Ascending aorta (tissue), 2 donors: ENCODE results near the gene EEF1AKMT1. TPM values are rescaled to one million over a fixed set of nuclear protein-coding genes. Genes with fewer than 3 reads are reported as not detected.

ENCODE experiments used
- DNase-seq, 2 donors: peaks; one replicate each; pipeline ENCODE4 v3.0.0-alpha.2; 2019; ENCODE audit warnings: low spot score in 2 of 2
- H3K27ac ChIP-seq, 2 donors: fragments of 200-600 bp; sonication (generic); one replicate each; pipeline ENCODE4 v1.5.1; 2016 to 2017; ENCODE audit warnings: mild to moderate bottlenecking in 1 of 2
- H3K27me3 ChIP-seq: fragments of 200-600 bp; sonication (generic); one replicate; pipeline ENCODE4 v1.5.1; 2017
- H3K36me3 ChIP-seq, 2 donors: fragments of 200-600 bp; sonication (generic); one replicate each; pipeline ENCODE4 v1.5.1; 2016
- H3K4me1 ChIP-seq, 2 donors: fragments of 200-600 bp; sonication (generic); one replicate each; pipeline ENCODE4 v1.5.1; 2016 to 2017; ENCODE audit warnings: mild to moderate bottlenecking in 1 of 2
- H3K4me3 ChIP-seq, 2 donors: fragments of 200-600 bp; sonication (generic); one replicate each; pipeline ENCODE4 v1.5.1; 2016 to 2017; ENCODE audit warnings: mild to moderate bottlenecking in 1 of 2
- H3K9me3 ChIP-seq, 2 donors: fragments of 200-600 bp; sonication (generic); one replicate each; pipeline ENCODE4 v1.5.1; 2016
- CTCF ChIP-seq, 3 experiments: fragments of 200-600 bp in 2 of 3; fragments of 450-650 bp in 1 of 3; sonication (generic) in 2 of 3; IDR thresholded peaks; one replicate each; pipeline ENCODE4 v1.5.1; 2016 to 2019; ENCODE audit warnings: antibody characterized with exemption in 3 of 3, mild to moderate bottlenecking in 1 of 3, moderate library complexity in 1 of 3
- intact Hi-C: fragments of 100-400 bp; cut with DNase I; formaldehyde crosslinking; loops from one replicate; pipeline ENCODE4 v1.15.1; 2023
- total RNA-seq: library from RNA; depleted of rRNA; stranded (reverse); fragments of >200 nt; gene quantifications from one replicate; pipeline ENCODE4 v1.1.0, GENCODE V29; 2016

The EEF1AKMT1 gene
- total RNA-seq, 1 donor from 2014 or later, result not detected

DNA sequence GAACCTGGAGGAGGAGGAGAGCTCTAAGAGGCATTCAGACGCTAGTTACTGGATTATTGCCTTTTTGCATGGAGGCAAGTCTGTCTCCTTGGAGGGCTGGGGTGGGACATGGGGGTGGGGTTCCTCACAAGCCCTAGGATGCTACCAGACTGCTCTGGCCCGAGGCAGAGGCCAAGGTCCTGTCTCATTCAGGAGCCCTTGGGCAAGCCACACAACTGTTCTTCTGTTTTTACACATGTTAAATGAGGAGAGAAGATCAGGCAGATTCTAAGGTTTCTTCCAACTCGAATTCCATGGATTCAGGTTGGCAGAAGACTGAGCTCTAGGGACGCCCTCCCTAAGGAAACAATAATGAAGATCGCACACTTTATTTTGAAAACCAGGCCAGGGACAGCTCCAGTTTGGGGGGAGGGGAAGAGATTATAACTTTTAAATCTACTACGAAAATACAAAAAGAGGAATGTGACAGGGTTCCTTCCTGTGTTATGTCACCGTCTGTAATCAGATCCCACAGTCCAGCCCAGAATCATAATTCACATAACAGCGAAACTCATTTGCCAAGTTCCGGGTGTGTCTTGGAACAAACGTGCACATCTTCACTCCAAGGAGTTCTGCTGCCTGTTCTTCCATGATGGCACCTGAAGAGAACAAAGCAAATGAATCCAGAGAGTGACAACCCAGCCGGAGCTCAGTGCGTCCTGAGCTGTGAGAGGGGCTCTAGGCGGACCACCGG, 45.0 kb downstream of the EEF1AKMT1 start:
- H3K4me1 ChIP-seq, result no peaks in the 10 kb centered on the region
- DNase-seq, result no peak
- intact Hi-C loops, result no loop called here
- H3K27ac ChIP-seq, result no peak overlapping the region
- no peak overlapping the region for H3K4me3 ChIP-seq
- no peaks in the 10 kb centered on the region for H3K27me3 ChIP-seq
- no peaks in the 10 kb centered on the region for H3K9me3 ChIP-seq
- peaks cover 0 to 11% of the 10 kb centered on the region in 2 donors for H3K36me3 ChIP-seq
- TF ChIP-seq CTCF (IDR thresholded peaks at IDR 0.05), result no peak

GRCh38 chr13:20727856-20728255, 45.9 kb downstream of the EEF1AKMT1 start:
- intact Hi-C loops, result no loop called here
- Histone ChIP-seq H3K4me1 (no peaks in the 10 kb centered on the region), H3K4me3 (no peak overlapping the region), H3K9me3 (no peaks in the 10 kb centered on the region), H3K27ac (no peak overlapping the region), H3K27me3 (no peaks in the 10 kb centered on the region), H3K36me3 (peaks cover 0 to 11% of the 10 kb centered on the region in 2 donors)
- no peak for DNase-seq
- no peak for TF ChIP-seq CTCF (IDR thresholded peaks at IDR 0.05)

DNA sequence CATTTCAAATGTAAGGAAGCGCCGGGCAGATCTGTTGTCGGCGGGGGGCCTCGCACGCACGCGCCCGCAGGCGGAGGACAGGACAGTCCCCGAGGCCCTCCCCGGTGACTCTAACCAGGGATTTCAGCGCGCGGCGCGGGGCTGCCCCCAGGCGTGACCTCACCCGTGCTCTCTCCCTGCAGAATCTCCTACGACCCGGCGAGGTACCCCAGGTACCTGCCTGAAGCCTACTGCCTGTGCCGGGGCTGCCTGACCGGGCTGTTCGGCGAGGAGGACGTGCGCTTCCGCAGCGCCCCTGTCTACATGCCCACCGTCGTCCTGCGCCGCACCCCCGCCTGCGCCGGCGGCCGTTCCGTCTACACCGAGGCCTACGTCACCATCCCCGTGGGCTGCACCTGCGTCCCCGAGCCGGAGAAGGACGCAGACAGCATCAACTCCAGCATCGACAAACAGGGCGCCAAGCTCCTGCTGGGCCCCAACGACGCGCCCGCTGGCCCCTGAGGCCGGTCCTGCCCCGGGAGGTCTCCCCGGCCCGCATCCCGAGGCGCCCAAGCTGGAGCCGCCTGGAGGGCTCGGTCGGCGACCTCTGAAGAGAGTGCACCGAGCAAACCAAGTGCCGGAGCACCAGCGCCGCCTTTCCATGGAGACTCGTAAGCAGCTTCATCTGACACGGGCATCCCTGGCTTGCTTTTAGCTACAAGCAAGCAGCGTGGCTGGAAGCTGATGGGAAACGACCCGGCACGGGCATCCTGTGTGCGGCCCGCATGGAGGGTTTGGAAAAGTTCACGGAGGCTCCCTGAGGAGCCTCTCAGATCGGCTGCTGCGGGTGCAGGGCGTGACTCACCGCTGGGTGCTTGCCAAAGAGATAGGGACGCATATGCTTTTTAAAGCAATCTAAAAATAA, 52.1 kb downstream of the EEF1AKMT1 start:
- H3K4me3 ChIP-seq, result peak overlapping the region; percentile 27 to 61
- no peak for TF ChIP-seq CTCF (IDR thresholded peaks at IDR 0.05)
- H3K27me3 ChIP-seq, result no peaks in the 10 kb centered on the region
- no peaks in the 10 kb centered on the region for H3K9me3 ChIP-seq
- no peaks in the 10 kb centered on the region for H3K36me3 ChIP-seq
- no peak for DNase-seq
- H3K4me1 ChIP-seq, result peaks cover 0 to 10% of the 10 kb centered on the region in 2 donors
- no peak overlapping the region for H3K27ac ChIP-seq
- intact Hi-C loops, result no loop called here

DNA sequence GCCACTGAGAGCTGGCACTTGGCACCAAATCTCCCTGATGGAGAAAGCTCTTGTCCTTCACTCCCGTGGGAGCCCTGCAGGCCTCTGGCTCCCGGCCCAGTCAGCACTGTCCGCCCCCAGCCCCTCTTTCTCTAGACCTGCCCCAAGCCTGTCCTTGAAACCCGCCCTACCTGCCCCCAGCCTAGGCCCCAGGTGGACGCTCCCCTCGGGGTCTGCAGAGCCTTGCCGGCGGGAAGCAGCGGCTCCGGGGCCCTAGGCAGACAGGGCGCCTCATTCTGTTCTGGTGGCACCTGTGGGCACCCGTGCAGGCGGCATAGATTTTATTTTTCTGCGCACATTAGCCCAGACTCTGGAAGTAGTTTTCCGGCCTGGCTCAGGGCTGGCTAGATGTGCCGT, 52.7 kb downstream of the EEF1AKMT1 start:
- DNase-seq, result no peak
- Histone ChIP-seq H3K9me3 (no peaks in the 10 kb centered on the region), H3K27ac (no peak overlapping the region), H3K4me3 (peak overlapping the region in 1 of 2 donors; percentile 61), H3K4me1 (peaks cover 0 to 10% of the 10 kb centered on the region in 2 donors), H3K27me3 (no peaks in the 10 kb centered on the region), H3K36me3 (no peaks in the 10 kb centered on the region)
- intact Hi-C loops, result no loop called here
- no peak for TF ChIP-seq CTCF (IDR thresholded peaks at IDR 0.05)

- H3K27ac ChIP-seq, result no peak overlapping the region
- intact Hi-C loops, result no loop called here
- H3K27me3 ChIP-seq, result no peaks in the 10 kb centered on the region
- no peak overlapping the region for H3K4me3 ChIP-seq
- no peaks in the 10 kb centered on the region for H3K9me3 ChIP-seq
- no peak for DNase-seq
- H3K4me1 ChIP-seq, result peaks cover 0 to 10% of the 10 kb centered on the region in 2 donors
- no peak for TF ChIP-seq CTCF (IDR thresholded peaks at IDR 0.05)
- no peaks in the 10 kb centered on the region for H3K36me3 ChIP-seq
Observed at GRCh38 chr13:20720499-20720898, 53.3 kb downstream of the EEF1AKMT1 start.
